GM23248 (cell line): ENCODE results near the gene TBC1D1. TPM values are rescaled to one million over a fixed set of nuclear protein-coding genes. Genes with fewer than 3 reads are reported as not detected.

Experiments
- DNase-seq: peaks from one replicate; pipeline ENCODE4 v3.0.0-alpha.2; 2015
- H2AFZ ChIP-seq: fragments of 200-600 bp; sonication (generic); 2 replicates; pipeline ENCODE4 v1.6.1; 2016; ENCODE audit warnings: antibody characterized with exemption
- H3F3A ChIP-seq: fragments of 200-600 bp; sonication (generic); 2 replicates; pipeline ENCODE4 v1.6.1; 2016; ENCODE audit warnings: mild to moderate bottlenecking, antibody characterized with exemption, mixed run types; ENCODE audit not compliant: insufficient read depth
- H3K27ac ChIP-seq: fragments of 200-600 bp; sonication (generic); 2 replicates; pipeline ENCODE4 v1.5.1; 2016; ENCODE audit warnings: mild to moderate bottlenecking
- H3K27me3 ChIP-seq: fragments of 200-600 bp; sonication (generic); replicated peaks from 2 replicates; pipeline ENCODE4 v1.6.1; 2016; ENCODE audit warnings: mild to moderate bottlenecking; ENCODE audit not compliant: insufficient read depth
- H3K36me3 ChIP-seq: fragments of 200-600 bp; sonication (generic); 2 replicates; pipeline ENCODE4 v1.6.1; 2016; ENCODE audit warnings: low read depth, mild to moderate bottlenecking
- H3K4me1 ChIP-seq: fragments of 200-600 bp; sonication (generic); 2 replicates; pipeline ENCODE4 v1.6.1; 2016; ENCODE audit warnings: mild to moderate bottlenecking; ENCODE audit not compliant: insufficient read depth
- H3K4me2 ChIP-seq: fragments of 200-600 bp; sonication (generic); one replicate; pipeline ENCODE4 v1.6.1; 2016; ENCODE audit warnings: mild to moderate bottlenecking; ENCODE audit not compliant: unreplicated experiment
- H3K4me3 ChIP-seq: fragments of 200-600 bp; sonication (generic); 2 replicates; pipeline ENCODE4 v1.5.1; 2016; ENCODE audit warnings: mild to moderate bottlenecking
- H3K79me2 ChIP-seq: fragments of 200-600 bp; sonication (generic); 2 replicates; pipeline ENCODE4 v1.6.1; 2016; ENCODE audit warnings: mild to moderate bottlenecking; ENCODE audit not compliant: insufficient read depth
- H3K9ac ChIP-seq: fragments of 200-600 bp; sonication (generic); 2 replicates; pipeline ENCODE4 v1.6.1; 2016; ENCODE audit warnings: mild to moderate bottlenecking
- H3K9me2 ChIP-seq: fragments of 200-600 bp; sonication (generic); 2 replicates; pipeline ENCODE4 v1.6.1; 2016; ENCODE audit warnings: mixed run types, mild to moderate bottlenecking, moderate library complexity; ENCODE audit not compliant: insufficient read depth
- H3K9me3 ChIP-seq: fragments of 200-600 bp; sonication (generic); one replicate; pipeline ENCODE4 v1.6.1; 2017; ENCODE audit warnings: low read depth
- H4K20me1 ChIP-seq: fragments of 200-600 bp; sonication (generic); 2 replicates; pipeline ENCODE4 v1.6.0; 2016; ENCODE audit not compliant: insufficient read depth
- EZH2 ChIP-seq: fragments of 200-600 bp; sonication (generic); IDR thresholded peaks from 2 replicates; pipeline ENCODE4 v1.6.1; 2018; ENCODE audit warnings: antibody characterized with exemption, mild to moderate bottlenecking; ENCODE audit not compliant: insufficient read depth, poor library complexity, severe bottlenecking
- EZH2phosphoT487 ChIP-seq: fragments of 200-600 bp; sonication (generic); IDR thresholded peaks from 2 replicates; pipeline ENCODE4 v1.6.1; 2018; ENCODE audit warnings: antibody characterized with exemption, moderate library complexity, mild to moderate bottlenecking, low read depth; ENCODE audit not compliant: insufficient read depth
- WGBS, 2 experiments: methylation state at CpG; one replicate each; pipeline ENCODE4 v1.1.6; 2015 to 2017; ENCODE audit warnings: low lambda C conversion rate in 2 of 2, low coverage in 1 of 2; ENCODE audit errors: missing lambda C conversion rate in 2 of 2; 5-methylcytosine and 5-hydroxymethylcytosine counted together
- in situ Hi-C: fragments of 300-500 bp; cut with MboI; formaldehyde crosslinking; loops from 2 replicates; pipeline ENCODE4 v1.15.0; 2020
- polyA plus RNA-seq: library from polyadenylated mRNA; unstranded; fragments of >200 nt; fragmentation: Nextera tagmentation; extraction: Ambion mirVana; gene quantifications from 2 replicates; pipeline ENCODE4 v1.2.1, GENCODE V29; 2016
- total RNA-seq: library from RNA; depleted of rRNA; stranded (reverse); fragments of >200 nt; shearing (Covaris generic); gene quantifications from 2 replicates; pipeline ENCODE4 v1.2.3, GENCODE V29; 2014

Gene TBC1D1
- total and polyA plus RNA-seq, 2 experiments from 2014 or later = 12.4 to 34.6 TPM

DNA sequence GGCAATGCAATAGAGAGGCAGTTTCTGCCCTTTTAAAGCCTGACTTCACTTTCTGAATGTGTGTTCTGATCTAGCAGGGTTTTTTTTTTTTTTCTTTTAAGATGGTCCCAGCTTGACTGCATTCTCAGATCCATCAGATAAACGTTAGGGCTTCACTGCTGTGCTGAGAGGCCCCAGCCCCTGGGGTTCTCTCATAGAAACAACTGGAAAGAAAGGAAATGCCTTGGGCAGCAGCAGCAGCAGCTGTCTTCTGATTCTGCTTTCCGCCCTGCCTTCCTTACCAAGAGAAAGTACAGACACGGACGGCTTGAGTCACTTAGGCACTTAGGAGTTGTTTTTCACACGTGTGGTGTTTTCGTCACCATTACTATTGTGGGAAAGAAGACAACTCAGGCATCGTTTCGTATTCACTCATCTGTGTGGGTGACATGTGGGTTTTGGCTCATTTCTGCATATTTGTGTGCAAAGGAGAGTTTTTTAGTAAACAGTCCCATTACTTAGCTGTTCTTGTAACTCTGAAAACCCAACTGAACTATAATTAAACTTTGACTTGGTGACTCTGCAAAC lies 241.3 kb downstream of the TBC1D1 start:
- no peaks in the 10 kb centered on the region for H3K9me3 ChIP-seq
- TF ChIP-seq EZH2phosphoT487 (no peak), EZH2 (no peak)
- peaks cover 46% of the 10 kb centered on the region for H3K4me1 ChIP-seq
- H2AFZ ChIP-seq = no peak overlapping the region
- peak overlapping the region; percentile 64 for H3K4me2 ChIP-seq
- no peaks in the 10 kb centered on the region for H3K27me3 ChIP-seq
- WGBS, 2 experiments = 1 to 2% methylated on average over 8 of the region's 8 CpGs
- H3K9me2 ChIP-seq = no peaks in the 10 kb centered on the region
- H3K36me3 ChIP-seq = no peaks in the 10 kb centered on the region
- peaks cover 21% of the 10 kb centered on the region for H3F3A ChIP-seq
- H3K4me3 ChIP-seq = peak overlapping the region; percentile 19
- peak; percentile 99 for DNase-seq
- no peaks in the 10 kb centered on the region for H3K79me2 ChIP-seq
- H3K9ac ChIP-seq = peak overlapping the region; percentile 84
- in situ Hi-C loops = no loop called here
- peak overlapping the region; percentile 93 for H3K27ac ChIP-seq
- no peaks in the 10 kb centered on the region for H4K20me1 ChIP-seq

DNA sequence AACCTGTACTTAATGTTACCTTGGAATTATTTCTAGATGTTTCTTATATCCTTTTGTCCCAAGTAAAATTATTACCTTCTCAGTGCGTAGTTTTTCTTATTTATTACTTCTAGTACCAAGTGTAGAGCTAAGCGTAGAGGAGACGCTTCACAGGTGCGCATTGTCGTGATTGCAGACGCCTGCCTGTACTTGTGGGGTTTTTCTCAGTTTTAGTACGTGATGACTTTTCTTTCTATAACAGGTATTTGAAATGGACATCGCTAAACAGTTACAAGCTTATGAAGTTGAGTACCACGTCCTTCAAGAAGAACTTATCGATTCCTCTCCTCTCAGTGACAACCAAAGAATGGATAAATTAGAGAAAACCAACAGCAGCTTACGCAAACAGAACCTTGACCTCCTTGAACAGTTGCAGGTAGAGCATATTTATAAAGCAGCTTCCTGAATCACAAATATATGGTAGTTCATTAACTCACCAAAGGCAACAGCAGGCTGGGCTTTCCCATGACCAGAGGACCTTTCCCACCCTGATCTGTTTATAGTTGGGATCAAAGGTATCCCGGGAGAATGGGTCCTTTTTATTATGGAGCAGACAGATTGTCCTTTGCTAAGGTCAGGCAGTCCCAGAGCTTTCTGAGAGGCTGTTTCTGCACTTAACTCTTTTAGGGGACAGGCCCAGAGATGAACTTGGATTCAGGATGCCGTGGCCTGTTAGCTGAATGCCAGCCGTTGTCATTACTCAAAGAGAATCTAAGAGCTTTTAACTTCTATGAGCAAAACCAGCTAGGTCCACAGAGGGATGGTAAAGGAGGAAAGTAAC lies 242.2 kb downstream of the TBC1D1 start:
- DNase-seq = no peak
- Histone ChIP-seq H3K4me3 (peak overlapping the region; percentile 16; the same call in 1 of the 2 replicates), H3K9ac (peak overlapping the region; percentile 60), H3K79me2 (no peaks in the 10 kb centered on the region), H3K4me1 (peaks cover 46% of the 10 kb centered on the region), H3K36me3 (no peaks in the 10 kb centered on the region), H3K27me3 (no peaks in the 10 kb centered on the region), H3K4me2 (peak overlapping the region; percentile 42), H3K27ac (peak overlapping the region; percentile 93), H3K9me3 (no peaks in the 10 kb centered on the region), H4K20me1 (no peaks in the 10 kb centered on the region), H2AFZ (no peak overlapping the region), H3K9me2 (no peaks in the 10 kb centered on the region), H3F3A (peaks cover 21% of the 10 kb centered on the region)
- TF ChIP-seq EZH2phosphoT487 (no peak), EZH2 (no peak)
- in situ Hi-C loops = no loop called here
- 89 to 90% methylated on average over 14 of the region's 14 CpGs for WGBS, 2 experiments

- Histone ChIP-seq H3K27me3 (no peaks in the 10 kb centered on the region), H3K9ac (no peak overlapping the region), H3K36me3 (no peaks in the 10 kb centered on the region), H3K4me2 (no peak overlapping the region), H2AFZ (no peak overlapping the region), H3K4me1 (peaks cover 39% of the 10 kb centered on the region), H3K4me3 (no peak overlapping the region), H3K9me2 (no peaks in the 10 kb centered on the region), H4K20me1 (no peaks in the 10 kb centered on the region), H3K79me2 (no peaks in the 10 kb centered on the region), H3K27ac (no peak overlapping the region), H3F3A (peaks cover 21% of the 10 kb centered on the region), H3K9me3 (no peaks in the 10 kb centered on the region)
- TF ChIP-seq EZH2phosphoT487 = no peak
- 90 to 96% methylated on average over 7 of the region's 7 CpGs for WGBS, 2 experiments
- DNase-seq = peak; percentile 29
- in situ Hi-C loops = no loop called here
Observed at GRCh38 chr4:38133711-38134480, 243.0 kb downstream of the TBC1D1 start.

DNA sequence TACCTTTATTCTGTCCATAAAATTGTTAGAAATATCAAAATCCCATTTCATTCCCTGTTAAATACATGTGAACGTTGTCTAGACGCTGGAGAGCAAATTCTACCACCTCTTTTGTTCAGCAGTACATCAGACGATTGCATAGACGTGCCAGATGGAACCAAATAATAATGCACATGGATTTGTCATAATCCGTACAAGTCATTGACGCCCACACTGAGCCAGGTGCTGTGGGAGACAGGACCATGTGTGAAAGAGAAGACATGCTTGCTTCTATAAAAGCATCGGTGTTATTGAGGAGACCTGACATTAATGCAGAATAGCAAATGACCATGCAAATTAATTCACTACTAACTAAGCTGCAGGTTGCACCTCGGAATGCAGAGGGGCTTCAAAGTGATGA lies 244.3 kb downstream of the TBC1D1 start:
- H3K4me3 ChIP-seq = no peak overlapping the region
- no peak for TF ChIP-seq EZH2phosphoT487
- no peak for TF ChIP-seq EZH2
- no peak overlapping the region for H3K4me2 ChIP-seq
- no peak overlapping the region for H3K9ac ChIP-seq
- peaks cover 21% of the 10 kb centered on the region for H3F3A ChIP-seq
- H3K27me3 ChIP-seq = no peaks in the 10 kb centered on the region
- no peaks in the 10 kb centered on the region for H3K36me3 ChIP-seq
- no peak for DNase-seq
- H4K20me1 ChIP-seq = no peaks in the 10 kb centered on the region
- no peaks in the 10 kb centered on the region for H3K79me2 ChIP-seq
- no peaks in the 10 kb centered on the region for H3K9me2 ChIP-seq
- no peak overlapping the region for H3K27ac ChIP-seq
- H3K4me1 ChIP-seq = peaks cover 33% of the 10 kb centered on the region
- no peaks in the 10 kb centered on the region for H3K9me3 ChIP-seq
- in situ Hi-C loops = no loop called here
- 97% methylated on average over 8 of the region's 8 CpGs for WGBS, 2 experiments
- H2AFZ ChIP-seq = no peak overlapping the region
